A549 (cell line): ENCODE measurements around the gene ZNF146.

ENCODE experiments used
- HOXA7 ChIP-seq: fragments of 250-450 bp; sonication (Bioruptor Pico); IDR thresholded peaks from 2 replicates; pipeline ENCODE4 v1.5.0; 2020; ENCODE audit warnings: mild to moderate bottlenecking, moderate library complexity
- TF ChIP-seq, protein P1 (sequence below): fragments of >200 bp; sonication (Bioruptor Twin); formaldehyde crosslinking; IDR thresholded peaks from 3 replicates; pipeline ENCODE4 v1.5.1; 2016

DNA sequence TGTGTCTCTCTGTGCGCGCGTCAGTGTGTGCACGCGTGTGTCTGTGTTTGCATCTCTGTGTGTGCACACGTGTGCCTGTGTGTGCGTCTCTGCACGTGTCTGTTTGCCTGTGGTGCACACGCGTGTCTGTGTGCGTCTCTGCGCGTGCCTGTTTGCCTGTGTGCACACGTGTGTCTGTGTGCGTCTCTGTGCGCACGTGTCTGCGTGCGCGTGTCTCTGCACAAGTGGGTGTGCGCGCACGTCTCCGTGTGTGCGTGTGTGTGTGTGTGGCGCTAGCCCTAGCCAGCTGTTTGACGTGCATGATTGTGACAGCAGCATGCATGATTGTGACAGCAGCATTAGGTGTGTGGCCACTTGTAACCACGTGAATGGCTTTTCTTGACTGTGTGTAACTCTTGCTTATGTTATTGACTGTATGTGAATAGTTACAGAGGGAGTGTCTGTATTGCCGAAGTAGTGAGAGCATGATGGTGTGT is 31.1 kb downstream of the ZNF146 start:
- TF ChIP-seq, protein P1, sequence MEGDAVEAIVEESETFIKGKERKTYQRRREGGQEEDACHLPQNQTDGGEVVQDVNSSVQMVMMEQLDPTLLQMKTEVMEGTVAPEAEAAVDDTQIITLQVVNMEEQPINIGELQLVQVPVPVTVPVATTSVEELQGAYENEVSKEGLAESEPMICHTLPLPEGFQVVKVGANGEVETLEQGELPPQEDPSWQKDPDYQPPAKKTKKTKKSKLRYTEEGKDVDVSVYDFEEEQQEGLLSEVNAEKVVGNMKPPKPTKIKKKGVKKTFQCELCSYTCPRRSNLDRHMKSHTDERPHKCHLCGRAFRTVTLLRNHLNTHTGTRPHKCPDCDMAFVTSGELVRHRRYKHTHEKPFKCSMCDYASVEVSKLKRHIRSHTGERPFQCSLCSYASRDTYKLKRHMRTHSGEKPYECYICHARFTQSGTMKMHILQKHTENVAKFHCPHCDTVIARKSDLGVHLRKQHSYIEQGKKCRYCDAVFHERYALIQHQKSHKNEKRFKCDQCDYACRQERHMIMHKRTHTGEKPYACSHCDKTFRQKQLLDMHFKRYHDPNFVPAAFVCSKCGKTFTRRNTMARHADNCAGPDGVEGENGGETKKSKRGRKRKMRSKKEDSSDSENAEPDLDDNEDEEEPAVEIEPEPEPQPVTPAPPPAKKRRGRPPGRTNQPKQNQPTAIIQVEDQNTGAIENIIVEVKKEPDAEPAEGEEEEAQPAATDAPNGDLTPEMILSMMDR = no peak
- TF ChIP-seq HOXA7 (CRISPR knock-in tag) = no peak
